HG03432 (cell line): Measurements from ENCODE around the gene SCGB1D4.

Experiments used
- ATAC-seq: cut with Tn5 transposase; IDR thresholded peaks from one replicate; pipeline ENCODE4 v1.9.1; 2021; ENCODE audit warnings: mild to moderate bottlenecking, moderate library complexity; ENCODE audit not compliant: unreplicated experiment

The SCGB1D4 gene

DNA sequence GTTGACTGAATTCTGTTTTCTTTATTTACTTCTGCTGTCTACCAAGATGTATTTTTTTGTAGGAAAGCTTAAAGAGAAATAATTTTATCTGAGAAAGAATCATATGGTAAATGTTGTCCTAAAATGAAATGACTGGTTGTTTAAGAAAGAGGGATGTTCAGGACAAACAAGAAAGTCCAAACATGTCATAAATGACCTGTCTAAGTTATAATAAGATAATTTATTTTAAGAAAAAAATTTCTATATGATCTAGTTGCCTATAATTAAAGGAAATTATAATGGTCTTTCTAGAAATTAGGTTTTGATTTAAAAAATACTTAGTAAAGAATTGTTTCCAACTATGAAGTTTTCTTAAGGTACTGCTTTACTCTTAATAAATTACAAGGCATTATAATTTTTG lies 18.4 kb downstream of the SCGB1D4 start:
- no peak for ATAC-seq

DNA sequence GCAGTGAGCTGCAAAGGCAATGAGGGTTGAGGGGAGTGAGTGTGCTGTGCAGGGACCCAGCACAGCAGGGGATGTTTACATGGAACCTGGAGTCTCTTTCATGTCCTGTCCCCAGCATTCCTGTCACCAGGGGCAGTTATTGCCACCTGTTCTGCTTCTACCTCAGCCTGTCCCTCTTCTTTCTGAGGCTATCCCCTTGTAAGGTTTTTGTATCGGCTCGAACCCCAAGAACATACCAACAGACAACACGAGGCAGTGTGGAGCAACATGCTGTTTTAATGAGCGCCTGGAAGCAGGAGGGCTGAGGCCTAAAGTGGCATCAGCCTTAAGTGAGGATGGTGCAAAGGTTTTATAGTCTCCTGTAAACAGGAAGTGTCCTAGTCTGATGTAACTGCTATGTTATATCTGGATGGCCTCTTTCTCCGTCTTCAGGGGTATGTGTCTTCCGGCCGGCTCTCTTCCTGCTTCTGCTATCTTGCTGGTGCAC lies 25.0 kb downstream of the SCGB1D4 start:
- no peak for ATAC-seq

DNA sequence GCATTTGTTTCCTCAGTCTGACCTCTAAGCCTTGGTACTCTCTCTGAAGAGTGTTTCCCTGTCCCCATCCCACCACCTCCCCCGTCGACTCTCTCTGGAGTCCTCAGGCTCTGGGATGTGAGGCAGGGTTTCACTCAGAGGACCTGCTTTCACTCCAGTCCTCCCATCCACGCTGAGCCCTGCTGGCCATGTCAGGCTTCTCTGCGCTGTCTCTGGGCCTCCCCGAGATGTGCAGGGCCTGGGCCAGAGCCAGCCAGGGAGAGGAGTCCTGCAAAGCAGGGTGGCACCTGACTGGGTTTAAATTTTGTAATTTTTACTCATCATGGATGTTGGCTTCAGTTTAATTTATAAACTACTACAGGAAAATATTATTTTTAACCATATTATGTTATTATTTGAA lies 25.6 kb downstream of the SCGB1D4 start:
- no peak for ATAC-seq

DNA sequence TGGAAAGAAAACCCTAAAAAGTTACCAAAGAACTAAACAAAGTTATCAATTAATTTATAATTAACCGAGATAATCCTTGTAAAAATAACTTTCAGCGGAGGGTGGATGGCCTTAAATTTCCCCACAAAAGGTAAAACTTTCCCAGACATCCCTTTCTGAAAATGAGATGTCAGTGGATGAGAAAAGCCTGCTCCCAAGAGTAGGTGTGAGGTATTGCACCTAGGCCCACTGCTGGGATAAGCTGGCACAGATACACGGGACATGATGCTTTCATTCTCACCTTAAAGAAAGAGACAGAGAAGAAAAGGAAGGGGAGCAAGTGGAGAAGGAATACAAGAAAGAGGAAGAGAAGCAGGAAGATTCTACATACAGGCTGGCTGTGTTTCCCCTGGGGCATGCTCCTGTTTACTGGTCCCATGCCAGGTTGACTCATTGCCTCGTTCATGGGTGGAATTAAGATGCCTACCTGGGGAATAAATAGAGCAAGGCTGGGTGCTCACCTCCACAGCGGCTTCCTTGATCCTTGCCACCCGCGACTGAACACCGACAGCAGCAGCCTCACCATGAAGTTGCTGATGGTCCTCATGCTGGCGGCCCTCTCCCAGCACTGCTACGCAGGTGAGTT lies 29.1 kb downstream of the SCGB1D4 start, which contains the start of gene SCGB2A2:
Gene SCGB2A2 (plus strand): TSS at position 505 of the 625 bp plus-strand sequence. CDS start 59 bp downstream, at position 564.
- no peak for ATAC-seq

DNA sequence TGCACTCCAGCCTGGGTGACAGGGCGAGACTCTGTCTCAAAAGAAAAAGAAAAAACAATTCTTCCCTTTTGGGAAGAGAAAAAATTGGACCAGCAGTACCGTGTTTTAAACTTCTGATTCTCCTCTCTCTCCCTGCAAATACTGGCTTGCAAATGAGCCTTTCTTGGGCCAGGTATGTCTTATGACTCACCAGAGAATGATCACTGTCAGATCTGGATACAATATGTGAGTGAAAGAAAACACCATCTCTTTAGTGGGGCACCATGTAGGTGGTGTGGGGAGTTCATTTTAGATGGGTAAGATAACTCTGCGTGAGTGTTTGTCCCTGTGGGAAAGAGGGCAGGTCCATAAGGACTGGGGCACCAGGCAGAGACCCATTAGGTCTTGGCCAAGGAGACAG lies 31.3 kb downstream of the SCGB1D4 start:
- no peak for ATAC-seq

DNA sequence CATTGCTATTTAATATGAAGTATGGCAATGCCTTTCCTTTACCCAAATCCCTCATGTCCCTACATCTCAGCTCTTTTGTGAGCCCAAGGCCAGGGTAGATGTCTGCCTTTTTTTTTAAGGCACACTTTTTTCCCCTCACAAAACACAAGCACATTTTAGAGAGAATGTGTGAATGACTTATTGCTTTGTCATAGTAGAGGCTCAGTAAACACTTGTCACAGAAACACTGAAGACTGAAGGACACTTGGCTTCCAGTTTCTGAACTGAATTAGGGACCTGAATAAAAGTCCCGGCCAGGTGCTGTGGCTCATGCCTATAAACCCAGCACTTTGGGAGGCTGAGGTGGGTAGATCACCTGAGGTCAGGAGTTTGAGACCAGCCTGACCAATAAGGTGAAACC lies 31.8 kb downstream of the SCGB1D4 start:
- ATAC-seq, result no peak

DNA sequence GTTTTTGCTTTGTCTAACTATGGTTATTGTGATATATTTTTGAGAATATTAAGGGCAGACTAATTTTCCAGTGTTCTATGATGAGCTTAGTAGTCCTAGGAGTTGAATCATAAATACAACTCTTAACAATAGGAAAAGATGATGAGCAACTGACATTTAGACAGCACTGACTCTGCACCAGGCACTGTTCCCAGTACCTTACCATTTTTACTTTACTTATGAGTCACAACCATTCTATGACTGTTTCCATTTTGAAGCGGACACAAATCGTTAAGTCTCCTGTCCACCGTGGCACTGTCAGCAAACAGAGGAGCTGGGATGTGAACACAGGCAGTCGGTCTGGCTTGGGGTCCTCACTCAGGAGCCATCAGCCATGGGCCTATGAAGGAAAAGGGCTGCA lies 32.3 kb downstream of the SCGB1D4 start:
- no peak for ATAC-seq

DNA sequence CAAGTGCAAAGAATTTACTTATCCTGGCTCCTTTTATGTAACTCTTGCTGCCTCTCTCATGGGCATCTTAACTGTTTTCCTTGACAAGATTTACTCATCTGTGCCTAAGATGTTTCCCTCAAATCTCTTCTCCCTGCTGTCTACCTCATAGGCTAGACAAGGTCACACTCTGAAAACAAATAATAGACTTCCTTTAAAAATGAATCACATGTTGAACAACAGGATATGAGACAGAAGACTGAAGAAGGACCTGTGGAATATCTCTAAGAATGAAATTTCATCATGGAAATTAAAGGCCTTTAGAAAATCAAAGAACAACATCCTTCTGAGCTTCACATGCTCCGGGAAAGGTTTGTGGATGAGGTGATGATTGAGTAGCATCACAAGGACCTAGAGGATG lies 34.9 kb downstream of the SCGB1D4 start:
- no peak for ATAC-seq

DNA sequence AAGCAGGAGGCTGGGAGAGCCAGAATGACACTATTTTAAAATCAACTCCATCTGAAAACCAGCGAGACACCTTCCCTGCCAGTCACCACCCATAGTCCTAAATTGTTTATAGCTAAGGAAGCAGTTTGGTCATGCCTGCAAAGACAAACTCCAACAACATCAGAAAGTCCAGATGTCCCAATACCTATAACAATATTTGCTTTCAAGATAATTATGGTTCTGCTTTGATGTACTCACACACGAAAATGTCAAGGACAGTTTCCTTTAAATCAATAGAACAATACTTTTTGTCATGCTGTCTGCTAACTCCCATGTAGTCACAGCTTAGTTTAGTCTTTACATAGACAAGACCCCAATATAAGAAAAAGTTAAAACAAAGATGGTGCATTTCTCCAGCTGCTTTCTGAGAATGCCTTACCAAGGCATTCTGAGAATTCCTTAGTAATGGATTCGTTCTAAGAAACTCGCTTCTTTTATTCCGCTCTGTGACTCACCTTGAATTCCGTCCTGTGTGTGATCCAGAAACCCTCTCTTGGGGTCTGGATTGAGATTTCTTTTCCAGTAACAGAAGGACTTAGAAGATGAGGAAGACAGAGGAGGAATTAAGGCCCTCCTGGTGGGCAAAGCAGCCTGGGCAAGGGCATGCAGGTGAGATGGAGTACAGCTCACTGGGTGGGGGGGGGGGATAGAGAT lies 38.5 kb downstream of the SCGB1D4 start:
- ATAC-seq, result no peak

DNA sequence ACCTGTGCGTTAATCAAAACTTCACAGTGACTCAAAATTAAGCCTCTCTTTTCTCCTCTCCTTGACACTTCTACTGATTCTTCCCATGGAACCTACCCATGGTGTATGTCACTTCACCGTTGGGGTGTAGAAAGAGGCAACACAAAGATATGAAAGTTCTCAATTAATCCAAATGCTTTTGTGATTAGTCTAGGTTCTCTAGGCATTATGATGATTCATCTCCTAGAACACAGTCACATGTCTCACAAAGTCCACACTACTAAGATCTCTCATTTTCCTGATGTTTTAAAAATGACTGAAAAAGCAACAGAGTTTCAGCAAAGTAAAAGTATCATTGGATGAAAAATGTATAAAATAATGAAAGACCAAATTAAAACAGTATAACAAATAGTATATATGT lies 42.6 kb downstream of the SCGB1D4 start:
- no peak for ATAC-seq

DNA sequence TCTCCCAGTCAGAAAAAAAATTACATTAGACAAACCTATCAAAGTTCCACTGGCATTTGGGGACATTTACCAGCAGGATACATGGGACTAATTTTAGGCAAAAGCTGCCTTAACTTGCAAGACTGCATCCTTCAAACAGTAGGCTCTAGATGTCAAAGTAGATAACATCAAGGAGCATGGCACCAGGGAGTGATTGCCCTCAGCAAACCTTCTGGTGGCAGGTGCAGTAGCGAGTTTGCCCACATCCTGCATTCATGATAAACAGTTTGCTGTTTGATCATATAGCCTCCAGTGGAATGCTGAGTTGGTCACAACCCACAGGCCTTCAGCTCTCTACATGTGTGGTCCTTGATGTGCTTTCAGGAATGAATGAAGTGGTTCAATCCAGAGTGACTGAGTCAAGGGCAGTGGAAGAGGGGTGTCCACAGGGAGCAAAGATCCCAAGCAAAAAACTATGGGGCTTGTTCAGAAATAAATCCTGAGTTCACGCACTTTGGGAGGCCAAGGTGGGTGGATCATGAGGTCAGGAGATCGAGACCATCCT lies 44.8 kb downstream of the SCGB1D4 start:
- no peak for ATAC-seq

DNA sequence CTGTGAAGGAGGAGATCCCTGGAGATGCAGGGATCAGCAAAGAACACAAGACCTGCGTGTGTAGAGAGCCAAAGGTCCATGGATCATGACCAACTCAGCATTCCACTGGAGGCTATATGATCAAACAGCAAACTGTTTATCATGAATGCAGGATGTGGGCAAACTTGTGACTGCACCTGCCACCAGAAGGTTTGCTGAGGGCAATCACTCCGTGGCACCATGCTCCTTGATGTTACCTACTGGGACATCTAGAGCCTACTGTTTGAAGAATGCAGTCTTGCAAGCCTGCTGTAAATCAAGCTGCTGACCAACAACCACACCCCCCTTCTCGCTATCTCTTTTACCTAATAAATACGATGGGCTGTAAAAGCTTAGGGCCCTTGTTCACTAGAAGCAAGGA lies 47.2 kb downstream of the SCGB1D4 start:
- ATAC-seq, result no peak
